ENCODE results near the gene TMEM161A. TPM values are rescaled to one million over a fixed set of nuclear protein-coding genes. Genes with fewer than 3 reads are reported as not detected.
"Not testable (repeated sequence)": the region's sequence is repeated elsewhere in the genome, so short reads cannot be mapped to it uniquely, and the experiment has no call there.

TMEM161A gene
- total RNA-seq, 1 donor from 2014 or later = 18.7 TPM

DNA sequence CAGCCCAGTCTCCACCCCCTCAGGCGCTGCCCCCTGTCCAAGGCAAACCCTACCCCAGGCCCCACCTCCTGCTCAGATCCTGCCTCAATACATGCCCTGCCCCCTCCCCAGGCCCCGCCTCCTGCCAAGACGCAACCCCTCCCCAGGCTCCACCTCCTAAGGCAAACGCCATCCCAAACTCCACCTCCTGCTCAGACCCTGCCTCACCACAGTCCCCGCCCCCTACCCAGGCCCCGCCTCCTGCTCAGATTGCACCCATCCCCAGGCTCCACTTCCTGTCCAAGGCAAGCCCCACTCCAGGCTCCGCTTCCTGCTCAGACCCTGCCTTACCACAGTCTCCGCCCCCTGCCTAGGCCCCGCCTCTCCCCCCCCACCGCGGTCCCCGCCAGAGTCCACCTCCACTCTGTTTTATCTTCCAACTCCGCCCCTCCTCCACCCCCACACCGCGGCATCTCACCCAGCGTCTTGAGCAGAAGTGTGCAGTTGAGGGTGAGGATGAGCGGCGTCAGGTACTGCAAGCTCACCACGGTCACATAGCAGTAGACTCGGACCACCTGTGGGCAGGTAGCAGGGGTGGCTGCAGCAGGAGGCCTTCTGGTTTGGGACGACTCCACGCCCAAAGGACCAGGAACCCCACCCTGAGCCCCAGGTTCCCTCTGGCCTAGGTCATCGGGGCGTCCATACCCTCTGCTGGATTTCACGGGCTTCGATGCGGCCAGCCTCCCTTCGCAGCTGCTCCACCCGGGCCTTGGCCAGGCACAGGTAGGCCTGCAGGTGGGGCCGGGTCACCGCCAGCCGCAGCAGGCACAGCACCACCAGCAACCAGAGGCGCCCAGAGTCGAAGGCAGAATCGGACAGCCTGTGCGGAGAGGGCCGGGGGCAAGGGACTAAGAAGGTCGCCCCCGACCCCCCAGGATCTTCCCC, 17.7 kb downstream of the TMEM161A start:
- DNase-seq = peak; percentile 35

DNA sequence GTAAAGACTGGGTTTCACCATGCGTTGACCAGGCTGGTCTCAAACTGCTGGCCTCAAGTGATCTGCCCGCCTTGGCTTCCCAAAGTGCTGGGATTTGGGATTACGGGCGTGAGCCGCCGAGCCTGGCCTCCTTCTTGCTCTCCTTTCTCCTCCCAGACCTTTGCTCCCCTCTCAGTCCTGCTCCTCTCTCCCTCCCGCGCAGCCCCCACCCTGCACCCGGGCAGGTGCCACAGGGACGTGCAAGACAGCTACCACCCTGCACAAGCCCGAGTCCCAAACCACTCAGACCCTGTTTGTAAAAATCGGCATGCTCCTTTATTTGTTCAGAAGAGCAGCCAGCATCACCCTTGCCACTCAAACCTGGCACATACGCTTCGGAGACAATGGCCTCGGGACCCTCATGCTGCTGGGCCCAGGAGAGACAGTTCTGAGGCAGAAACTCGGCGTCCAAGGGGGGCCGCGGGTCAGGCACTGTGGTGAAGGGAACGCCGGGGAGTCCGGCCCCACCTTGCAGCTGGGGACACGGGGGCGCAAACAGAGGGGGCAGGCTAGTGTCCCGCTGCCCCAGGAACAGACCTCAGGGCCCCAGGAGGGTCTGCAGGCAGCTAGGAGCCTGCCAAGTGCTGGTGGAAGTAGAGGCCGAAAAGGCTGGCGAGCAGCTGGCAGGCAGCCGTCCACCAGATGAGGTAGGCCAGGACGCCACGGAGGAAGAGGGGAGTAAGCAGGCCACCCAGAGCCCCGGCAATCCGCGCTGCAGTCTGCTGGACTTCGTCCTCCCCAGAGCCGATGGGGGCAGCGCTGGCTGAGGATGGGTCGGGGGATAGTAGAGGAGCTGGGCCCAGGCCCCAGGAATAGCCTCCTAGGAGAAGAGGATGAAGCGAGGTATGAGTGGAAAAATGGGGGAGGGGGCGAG, 18.7 kb downstream of the TMEM161A start:
- no peak for DNase-seq

DNA sequence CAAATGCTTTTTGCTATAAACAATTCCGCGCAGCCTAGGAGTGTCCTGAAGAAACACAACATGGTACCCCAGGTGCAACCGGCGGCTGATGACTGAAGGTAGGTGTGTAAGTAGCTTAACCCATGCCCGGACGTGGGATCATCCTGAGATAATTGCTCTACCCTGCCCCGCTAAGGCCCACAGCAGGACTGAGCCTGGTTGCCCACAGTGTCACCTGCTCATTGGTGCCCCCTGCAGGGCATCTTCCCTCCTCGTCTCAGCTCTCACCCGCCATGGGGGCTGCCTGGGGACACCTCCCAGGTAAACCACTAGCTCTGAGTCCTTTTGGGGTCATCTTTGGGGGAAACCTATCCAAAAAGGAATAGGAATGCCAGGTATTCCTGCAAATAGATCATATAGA, 22.3 kb downstream of the TMEM161A start:
- peak; percentile 59 for DNase-seq

DNA sequence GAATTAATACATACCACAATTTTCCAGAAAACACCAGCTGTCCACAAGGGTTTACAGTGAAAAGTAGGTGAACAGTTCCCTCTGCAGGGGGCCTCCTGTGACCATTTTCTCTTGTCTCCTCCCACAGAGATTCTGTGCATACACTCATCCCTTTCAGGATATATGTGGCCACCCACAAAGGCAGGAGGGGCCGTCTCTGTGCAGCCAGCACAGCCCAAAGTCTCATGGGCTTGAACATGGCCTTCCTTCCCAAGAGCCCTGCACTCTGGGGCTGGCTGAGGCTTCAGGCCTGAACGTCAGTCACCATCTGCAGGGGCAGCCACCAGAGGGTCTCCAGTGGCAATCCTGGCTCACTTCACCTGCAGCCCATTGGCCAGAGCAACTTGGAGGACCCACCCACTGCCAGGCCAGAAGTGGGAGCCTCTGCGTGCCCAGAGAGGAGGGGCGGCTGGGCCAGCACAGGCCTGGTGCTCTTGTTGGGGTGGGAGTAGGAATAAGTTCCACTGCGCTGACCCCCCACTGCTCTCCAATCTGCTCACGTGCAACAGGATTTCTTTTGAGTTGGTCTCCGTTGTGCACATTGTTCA, 25.1 kb downstream of the TMEM161A start:
- DNase-seq = no peak

DNA sequence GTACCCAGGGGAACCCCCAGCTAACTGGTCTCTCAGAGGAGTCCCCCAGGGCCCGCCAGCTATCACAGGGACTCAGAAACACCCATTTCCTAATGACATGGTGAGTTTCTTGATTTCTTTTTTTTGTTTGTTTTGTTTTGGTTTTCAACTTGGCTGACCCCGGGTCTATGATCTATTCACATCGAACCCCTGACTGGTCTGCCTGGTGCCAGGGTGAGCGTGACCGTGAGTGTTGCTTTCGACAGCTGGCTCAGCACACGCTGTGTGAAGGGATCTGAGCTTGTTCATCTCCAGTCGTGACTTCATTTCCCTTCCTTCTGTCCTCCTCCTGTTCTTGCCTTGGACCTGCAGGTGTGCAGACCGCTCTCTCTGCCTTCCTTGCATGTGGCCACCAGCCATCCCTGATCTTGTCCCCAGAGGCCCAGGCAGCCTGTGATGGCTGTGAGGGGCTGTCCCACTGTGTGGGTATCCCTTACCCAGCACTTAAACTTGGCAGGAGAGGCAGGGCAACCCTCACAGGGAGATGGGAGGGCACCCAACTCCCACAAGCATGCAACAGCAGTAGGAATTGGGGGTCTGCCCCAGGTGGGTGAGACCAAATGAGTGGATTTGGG, 26.2 kb downstream of the TMEM161A start:
- DNase-seq = no peak

DNA sequence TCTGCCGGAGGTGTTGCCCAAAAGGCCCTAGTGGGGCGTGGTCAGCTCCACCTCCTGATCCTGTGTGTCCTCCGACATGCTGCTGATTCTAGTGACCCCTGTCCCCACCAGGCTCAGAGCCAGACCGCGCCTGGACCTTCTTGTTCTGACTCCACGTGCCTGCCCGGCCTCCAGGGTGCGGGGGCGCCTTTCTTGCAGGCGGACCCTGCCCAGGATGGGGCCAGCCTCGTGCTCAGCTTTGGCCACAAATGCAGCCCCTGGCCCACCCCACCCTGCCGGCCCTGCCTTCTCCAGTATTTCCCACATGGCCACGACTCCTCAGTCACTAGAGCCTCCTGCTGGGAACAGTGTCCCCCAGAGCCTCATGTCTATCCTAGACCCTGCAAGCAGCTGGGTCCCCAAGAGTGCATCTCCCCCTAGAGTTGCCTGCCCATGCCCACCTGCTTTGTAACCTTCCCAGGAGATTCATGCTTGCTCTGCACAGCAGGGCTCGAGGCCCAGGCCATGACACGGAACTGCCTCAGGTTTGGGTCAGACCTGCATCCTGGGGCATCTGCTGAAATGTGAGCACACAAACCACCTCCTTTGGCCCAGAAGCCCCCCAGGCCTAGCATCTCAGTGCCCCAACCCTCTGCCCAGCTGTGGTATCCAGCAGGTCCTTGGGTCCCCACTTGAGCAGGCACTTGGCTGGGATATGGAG, 27.0 kb downstream of the TMEM161A start:
- no peak for DNase-seq

DNA sequence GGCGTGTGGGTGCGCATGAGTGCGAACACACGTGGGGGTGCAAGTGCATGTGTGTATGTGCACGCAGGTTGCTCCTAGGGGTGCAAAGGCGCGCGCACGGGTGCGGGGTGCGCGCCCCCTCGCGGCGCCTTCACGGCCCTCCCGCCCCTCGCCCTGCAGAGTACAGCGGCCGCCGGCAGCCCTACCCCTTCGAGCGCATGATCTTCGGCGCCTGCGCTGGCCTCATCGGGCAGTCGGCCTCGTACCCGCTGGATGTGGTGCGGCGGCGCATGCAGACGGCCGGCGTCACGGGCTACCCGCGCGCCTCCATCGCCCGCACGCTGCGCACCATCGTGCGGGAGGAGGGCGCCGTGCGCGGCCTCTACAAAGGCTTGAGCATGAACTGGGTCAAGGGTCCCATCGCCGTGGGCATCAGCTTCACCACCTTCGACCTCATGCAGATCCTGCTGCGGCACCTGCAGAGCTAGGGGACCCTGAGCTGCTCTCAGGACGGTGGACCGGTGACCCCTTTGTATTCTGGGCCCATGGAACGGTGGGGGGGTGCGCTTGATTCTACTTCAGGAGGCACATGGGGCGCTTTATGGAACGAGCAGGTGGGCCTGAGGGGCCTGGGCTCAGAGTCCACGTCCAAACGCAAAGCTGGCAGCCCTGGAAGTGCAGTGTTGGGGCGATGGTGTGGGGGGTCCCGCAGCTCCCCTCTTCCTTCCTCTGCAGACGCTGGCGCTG, 27.7 kb downstream of the TMEM161A start:
- DNase-seq = peak; percentile 50

DNA sequence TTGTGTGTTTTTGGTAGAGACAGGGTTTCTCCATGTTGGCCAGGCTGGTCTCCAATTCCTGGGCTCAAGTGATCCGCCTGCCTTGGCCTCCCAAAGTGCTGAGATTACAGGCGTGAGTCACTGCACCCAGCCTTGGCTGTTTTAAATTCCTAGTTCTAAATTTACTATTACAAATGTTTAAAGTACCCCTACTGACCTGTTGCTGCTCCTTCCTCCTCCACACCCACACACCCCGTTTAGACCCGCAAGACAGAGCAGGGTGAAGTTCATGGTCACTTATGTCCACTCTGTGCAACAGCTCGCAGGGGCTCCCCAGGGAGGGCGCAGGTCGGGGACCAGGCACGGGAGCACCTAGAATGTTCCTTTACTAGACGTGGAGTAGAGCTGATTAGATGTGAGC, 28.7 kb downstream of the TMEM161A start:
- DNase-seq = no peak

DNA sequence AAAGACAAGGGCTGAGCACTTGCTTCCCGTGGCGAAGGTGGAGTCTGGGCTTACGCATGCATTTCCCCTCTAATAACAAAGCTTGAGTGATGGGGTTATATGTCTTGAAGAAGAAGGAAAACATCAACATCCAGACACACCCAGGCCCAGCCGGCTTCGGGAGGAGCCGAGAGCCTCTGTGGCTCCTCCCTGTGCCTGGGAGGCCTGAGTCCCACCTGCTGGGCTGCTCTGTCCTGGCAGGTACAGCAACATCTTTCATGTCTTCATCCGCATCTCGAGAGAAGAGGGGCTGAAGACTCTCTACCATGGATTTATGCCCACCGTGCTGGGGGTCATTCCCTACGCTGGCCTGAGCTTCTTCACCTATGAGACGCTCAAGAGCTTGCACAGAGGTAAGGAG, 30.6 kb downstream of the TMEM161A start:
- no peak for DNase-seq

DNA sequence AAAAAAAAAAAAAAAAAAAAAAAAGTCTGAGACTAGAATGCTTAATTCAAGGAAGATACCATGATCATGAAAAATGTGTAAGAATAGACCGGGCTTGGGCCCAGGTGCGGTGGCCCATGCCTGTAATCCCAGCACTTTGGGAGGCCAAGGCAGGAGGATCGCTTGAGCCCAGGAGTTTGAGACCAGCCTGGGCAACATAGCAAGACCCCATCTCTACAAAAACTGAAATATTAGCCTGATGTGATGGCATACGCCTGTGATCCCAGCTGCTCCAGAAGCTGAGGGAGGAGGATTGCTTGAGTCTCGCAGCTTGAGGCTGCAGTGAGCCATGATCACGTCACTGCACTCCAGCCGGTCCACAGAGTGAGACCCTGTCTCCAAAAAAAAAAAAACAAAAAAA, 31.3 kb downstream of the TMEM161A start:
- DNase-seq = not testable (repeated sequence)

DNA sequence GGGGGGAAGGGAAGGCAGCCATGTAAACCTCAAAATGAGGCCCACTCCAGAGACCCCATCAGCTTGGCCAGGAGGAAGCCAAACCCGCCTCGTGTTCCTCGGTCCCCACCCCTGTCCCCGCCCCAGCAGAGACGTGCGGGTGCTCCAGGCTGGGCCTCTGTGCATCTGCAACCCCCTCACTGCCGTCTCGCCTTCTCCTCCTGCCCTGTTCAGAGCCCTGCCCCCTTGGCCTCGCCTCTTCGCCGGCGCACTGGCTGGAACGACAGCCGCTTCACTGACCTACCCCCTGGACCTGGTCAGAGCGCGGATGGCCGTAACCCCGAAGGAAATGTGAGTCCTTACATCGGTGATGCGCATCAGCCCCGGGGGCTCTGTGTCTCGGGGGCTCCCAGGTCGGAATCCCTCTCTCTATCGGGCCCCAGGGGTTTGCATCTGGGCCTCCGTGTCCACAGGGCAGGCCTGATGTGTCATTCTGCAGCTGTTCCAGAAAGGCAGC, 32.2 kb downstream of the TMEM161A start:
- DNase-seq = peak; percentile 9

DNA sequence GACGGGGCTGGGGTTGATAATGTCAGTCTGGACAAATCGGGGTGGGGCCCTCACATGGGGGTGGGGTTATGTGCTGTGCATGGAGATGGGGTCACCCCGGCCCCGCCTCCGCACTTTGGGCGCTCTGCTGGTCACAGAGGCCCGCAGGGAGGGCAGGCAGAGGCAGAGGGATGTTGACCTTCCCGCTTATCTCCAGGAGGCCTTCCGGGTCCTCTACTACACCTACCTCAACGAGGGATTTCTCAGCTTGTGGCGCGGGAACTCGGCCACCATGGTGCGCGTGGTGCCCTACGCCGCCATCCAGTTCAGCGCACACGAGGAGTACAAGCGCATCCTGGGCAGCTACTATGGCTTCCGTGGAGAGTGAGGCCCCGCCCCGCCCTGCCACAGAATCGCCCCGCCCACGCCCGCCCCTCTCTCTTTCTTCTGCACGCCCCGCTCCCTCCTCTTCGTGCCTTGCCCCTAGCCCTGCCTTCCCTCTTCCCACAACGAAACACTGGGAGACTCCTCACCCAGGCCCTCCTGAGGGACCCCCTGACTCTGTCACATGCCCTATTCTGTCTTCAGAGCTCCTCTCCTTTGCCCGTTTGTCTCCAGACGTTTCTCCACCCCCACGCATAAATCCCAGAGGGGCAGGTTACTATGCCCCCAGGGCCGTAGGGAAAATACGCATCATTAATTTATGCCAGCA, 32.8 kb downstream of the TMEM161A start:
- DNase-seq = peak; percentile 58

DNA sequence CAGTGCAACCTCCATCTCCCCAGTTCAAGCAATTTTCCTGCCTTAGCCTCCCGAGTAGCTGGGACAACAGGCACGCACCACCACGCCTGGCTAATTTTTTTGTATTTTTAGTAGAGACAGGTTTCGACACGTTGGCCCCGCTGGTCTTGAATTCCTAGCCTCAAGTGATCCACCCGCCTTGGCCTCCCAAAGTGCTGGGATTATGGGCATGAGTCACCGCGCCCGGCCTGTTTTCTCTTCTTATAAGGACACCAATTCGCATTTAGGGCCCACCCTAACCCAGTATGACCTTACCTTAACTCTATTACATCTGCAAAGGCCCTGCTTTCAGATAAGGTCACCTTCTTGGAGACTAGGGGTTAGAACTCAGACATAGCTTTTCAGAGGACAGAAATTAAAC, 35.1 kb downstream of the TMEM161A start:
- no peak for DNase-seq

DNA sequence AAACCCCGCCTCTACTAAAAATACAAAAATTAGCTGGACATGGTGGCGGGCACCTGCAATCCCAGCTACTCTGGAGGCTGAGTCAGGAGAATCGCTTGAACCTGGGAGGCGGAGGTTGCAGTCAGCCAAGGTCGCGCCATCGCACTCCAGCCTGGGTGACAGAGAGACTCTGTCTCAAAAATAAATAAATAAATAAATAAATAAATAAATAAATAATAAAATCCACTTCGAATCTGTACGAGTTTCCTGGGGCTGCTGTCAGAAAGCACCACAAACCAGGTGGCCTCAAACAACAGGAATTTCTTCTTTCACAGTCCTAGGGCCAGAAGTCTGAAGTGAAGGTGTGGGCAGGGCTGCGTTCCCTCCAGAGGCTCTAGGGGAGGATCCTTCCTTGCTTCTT, 35.7 kb downstream of the TMEM161A start:
- not testable (repeated sequence) for DNase-seq

DNA sequence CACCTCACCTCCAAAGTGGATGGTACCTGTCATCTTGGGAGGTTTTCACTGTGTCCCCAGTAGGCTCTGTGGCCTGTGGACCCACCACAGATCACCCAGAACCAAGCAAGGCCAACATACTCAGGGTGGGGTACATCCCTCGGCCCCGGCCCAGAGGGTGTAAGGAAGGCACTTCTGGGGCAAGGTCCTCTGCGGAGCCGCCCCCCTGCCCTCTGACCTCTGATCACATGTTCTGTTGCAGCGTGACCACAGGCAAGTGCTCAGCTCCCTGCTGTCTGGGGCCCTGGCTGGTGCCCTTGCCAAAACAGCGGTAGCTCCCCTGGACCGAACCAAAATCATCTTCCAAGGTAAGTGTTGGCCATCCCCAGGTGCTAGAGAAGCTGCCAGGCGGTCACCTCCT, 36.7 kb downstream of the TMEM161A start:
- no peak for DNase-seq

DNA sequence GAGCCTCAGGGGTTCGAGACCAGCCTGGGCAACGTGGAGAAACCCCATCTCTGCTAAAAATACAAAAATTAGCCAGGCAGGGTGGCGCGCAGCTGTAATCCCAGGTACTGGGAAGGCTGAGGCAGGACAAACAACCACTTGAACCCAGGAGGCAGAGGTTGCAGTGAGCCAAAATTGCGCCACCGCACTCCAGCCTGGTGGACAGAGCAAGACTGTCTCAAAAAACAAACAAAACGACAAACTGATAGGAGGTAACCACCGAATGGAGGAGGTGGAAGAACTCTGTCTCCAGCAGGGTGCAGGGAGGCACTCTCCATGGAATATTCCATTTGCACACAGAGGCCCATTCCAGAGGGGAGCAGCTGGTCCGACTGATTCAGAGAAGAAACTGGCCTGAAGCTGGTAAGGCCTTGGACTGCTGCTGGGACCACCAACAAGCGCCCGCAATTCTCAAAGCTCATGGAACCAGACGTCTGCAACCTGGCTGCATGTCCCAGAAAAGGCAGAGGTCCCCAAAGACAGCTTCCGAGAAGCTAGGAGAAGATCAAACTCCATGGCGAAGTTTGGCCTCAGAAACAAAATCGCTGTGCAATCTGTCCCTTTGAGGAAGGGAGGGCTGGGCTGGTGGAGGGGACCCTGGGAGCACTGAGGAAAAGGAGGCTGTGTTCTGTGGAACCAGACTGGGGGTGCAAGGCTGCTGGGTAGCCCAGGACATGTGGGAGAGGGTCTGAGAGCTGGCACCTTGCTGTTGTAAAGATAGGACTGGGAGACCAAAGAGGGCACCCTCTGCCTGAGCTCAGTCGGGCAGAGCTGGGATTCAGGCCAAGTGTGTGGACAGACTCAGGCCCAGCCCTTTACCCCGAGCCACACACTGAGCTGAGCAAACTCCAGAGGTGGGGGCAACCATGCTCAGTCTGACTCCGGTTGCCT, 39.3 kb downstream of the TMEM161A start:
- DNase-seq = no peak

DNA sequence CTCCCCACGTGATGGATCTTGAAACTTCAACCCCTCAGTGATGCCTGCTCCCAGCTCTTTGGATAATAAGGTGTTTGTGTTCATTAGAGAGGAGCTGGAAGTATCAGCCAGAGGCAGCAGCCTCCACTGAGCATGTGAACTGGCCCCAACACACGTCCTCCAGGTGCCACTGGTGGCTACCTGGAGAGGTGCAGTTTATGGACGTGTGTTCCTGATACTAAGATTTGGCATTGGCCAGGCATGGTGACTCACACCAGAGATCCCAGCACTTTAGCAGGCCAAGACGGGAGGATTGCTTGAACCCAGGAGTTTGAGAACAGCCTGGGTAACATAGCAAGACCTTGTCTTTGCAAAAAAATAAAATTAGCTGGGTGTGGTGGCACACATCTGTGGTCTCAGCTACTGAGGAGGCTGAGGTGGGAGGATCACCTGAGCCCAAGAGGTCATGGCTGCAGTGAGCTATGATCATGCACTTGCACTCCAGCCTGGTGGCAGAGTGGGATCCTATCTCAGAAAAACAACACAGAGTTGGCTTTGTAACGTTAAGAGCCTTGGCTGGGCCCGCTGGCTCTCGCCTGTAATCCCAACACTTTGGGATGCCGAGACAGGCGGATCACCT, 40.1 kb downstream of the TMEM161A start:
- DNase-seq = no peak

Data from dermis blood vessel endothelial cell (primary cell).